Kasumi-1 (cell line): ENCODE data around the gene SEPHS2.
A peak's percentile ranks its signal among the peaks of the same experiment; 100 is the strongest.
"Not testable (repeated sequence)": the region's sequence is repeated elsewhere in the genome, so short reads cannot be mapped to it uniquely, and the experiment has no call there.

Source experiments
- DNase-seq, 2 experiments: peaks; one replicate each; lab custom pipeline; 2025; lab: John Stamatoyannopoulos, UW

The SEPHS2 gene

GRCh38 chr16:30445408-30446202, at the start of gene SEPHS2:
TSS of gene SEPHS2 (minus strand) at chr16:30445874. CDS start at chr16:30445727, 147 bp downstream.
- peak; percentile 87 for DNase-seq

GRCh38 chr16:30494709-30495108, 49.0 kb upstream of the SEPHS2 start:
- DNase-seq, result no peak

- DNase-seq, result no peak
Observed at GRCh38 chr16:30493941-30494488, 48.3 kb upstream of the SEPHS2 start.

- peak; percentile 82 to 90 for DNase-seq
Observed at GRCh38 chr16:30491744-30492308, 46.2 kb upstream of the SEPHS2 start.

DNA sequence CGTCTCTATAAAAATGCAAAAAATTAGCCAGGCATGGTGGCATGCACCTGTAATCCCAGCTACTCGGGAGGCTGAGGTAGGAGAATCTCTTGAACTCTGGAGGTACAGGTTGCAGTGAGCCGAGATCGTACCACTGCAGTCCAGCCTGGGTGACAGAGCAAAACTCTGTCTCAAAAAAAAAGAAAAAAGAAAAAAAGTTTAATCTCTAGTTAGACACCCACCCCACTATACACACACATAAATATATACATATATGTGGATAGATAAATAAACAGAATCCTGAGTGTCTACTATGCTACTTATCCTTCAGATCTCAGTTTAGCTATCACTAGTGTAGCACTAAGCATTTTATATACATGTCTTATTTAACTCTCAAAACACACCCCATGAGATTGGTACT, 45.6 kb upstream of the SEPHS2 start:
- no peak for DNase-seq

- no peak for DNase-seq
Observed at GRCh38 chr16:30490210-30490609, 44.5 kb upstream of the SEPHS2 start.

DNA sequence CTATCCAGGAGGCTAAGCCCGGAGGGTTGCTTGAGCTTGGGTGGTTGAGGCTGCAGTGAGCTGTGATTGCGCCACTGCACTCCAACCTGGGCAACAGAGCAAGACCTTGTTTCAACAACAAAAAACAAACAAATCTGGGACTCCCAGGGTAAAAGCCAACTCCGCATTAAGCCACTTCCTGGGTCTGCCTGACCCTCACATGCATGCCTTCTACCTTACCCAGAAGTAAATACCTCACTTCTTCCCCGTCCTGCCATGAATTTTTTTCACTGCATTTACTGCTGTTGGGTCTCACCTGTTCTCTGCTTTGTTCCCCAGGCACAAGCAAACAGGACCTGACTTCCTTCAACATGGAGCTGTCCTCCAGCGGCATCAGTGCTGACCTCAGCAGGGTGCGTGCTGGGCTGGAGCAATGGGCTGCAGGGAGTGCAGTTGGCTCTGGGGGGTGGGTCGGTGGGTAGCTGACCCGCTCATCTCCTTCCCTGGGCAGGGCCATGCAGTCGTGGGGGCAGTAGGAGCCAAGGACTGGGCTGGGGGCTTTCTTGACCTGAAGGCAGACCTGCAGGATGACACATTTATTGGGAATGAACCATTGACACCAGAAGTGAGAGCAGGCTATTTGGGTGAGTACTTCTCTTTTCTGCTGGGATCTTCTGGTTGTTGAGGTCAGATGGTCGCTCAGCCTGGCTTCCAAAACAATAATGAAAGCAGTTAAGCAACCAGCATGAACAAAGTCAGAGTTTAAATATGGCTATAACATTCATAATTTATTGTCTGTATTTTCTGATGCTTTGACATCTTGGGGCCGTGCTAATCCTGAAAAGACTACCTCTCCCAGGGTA, 43.3 kb upstream of the SEPHS2 start:
- no peak for DNase-seq

DNA sequence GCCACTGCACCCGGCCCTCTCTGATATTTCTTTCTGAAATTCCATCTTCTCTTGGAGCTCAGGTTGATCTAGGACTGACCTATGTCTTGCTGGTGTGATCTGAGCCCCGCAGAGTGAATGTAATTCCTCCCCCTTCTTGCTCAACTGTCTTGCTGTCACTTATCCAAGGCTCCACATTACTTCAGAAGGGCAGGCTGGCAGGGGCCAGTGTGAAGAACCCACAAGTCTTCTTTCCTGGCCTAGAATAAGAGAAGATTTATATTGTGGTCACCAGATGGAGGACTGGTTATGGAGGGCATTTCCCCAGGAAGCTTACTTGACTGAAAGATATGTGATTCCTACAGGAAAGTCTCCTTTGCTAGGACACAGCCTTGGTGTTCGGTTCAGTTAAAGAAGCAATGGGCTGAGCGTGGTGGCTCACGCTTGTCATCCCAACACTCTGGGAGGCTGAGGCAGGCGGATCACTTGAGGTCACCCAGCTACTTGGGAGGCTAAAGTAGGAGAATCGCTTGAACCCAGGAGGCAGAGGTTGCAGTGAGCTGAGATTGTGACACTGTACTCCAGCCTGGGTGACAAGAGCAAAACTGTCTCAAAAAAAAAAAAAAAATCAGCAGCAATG, 40.3 kb upstream of the SEPHS2 start:
- no peak for DNase-seq

- DNase-seq, result no peak
Observed at GRCh38 chr16:30484887-30485286, 39.2 kb upstream of the SEPHS2 start.

GRCh38 chr16:30482366-30482765, 36.7 kb upstream of the SEPHS2 start:
- no peak for DNase-seq

GRCh38 chr16:30481381-30481780, 35.7 kb upstream of the SEPHS2 start:
- DNase-seq, result no peak

GRCh38 chr16:30478766-30479478, 33.2 kb upstream of the SEPHS2 start:
- no peak for DNase-seq

DNA sequence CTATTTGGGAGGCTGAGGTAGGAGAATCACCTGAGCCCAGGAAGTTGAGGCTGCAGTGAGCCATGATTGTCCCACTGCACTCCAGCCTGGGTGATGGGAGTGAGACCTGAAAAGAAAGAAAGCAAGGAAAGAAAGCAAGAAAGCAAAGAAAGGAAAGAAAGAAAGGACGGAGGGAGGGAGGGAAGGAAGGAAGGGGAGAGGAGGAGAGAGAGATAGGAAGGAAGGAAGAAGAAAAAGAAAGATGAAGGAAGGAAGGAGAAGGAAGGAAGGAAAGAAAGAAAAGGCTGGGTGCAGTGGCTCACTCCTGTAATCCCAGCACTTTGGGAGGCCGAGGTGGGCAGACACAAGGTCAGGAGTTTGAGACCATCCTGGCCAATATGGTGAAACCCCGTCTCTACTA, 32.1 kb upstream of the SEPHS2 start:
- DNase-seq, result not testable (repeated sequence)

DNA sequence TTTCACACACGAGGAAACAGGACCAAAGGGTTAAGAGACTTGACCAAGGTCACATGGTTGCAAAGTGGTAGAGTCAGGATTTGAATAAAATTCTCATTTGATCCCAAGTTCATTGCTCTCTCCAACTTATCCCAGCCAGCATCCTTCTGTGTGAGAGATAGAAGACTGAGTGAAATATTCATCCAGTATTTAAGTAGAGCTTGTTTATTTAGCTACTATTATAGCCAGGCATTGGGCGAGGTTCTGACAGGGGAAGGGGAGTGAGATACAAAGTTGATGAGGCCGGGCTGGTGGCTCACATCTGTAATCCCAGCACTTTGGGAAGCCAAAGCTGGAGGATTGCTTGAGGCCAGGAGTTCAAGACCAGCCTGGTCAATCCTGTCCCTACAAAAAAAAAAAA, 31.3 kb upstream of the SEPHS2 start:
- DNase-seq, result no peak

DNA sequence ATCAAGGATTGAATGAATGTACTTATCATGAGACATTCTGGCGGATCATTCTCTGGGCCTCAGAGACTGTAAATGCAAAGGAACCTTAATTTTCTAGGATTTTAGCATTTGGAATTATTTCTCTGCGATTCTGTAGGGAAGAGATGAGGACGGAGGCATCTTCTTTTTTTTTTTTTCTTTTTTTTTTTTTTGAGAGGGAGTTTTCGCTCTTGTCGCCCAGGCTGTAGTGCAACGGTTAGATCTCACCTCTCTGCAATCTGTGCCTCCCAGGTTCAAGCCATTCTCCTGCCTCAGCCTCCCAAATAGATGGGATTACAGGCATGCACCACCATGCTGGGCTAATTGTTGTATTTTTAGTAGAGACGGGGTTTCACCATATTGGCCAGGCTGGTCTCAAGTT, 29.0 kb upstream of the SEPHS2 start:
- DNase-seq, result no peak

DNA sequence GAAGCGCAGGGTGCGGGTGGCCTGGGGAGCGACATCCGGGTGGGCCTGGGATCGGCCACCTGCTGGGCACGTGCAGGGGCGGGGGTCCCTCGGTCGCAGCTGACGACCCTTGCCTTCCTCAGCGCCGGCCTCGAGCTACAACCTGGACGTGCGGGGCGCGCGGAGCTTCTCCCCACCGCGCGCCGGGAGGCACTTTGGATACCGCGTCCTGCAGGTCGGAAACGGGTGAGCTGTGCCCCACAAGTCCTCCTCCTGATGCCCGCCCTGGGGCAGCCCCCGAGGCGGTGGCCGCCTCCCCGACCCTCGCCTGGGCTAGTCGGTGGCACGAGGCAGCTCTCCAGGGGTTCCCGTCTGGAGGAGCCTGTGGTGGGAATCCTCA, 28.4 kb upstream of the SEPHS2 start:
- DNase-seq, result no peak

DNA sequence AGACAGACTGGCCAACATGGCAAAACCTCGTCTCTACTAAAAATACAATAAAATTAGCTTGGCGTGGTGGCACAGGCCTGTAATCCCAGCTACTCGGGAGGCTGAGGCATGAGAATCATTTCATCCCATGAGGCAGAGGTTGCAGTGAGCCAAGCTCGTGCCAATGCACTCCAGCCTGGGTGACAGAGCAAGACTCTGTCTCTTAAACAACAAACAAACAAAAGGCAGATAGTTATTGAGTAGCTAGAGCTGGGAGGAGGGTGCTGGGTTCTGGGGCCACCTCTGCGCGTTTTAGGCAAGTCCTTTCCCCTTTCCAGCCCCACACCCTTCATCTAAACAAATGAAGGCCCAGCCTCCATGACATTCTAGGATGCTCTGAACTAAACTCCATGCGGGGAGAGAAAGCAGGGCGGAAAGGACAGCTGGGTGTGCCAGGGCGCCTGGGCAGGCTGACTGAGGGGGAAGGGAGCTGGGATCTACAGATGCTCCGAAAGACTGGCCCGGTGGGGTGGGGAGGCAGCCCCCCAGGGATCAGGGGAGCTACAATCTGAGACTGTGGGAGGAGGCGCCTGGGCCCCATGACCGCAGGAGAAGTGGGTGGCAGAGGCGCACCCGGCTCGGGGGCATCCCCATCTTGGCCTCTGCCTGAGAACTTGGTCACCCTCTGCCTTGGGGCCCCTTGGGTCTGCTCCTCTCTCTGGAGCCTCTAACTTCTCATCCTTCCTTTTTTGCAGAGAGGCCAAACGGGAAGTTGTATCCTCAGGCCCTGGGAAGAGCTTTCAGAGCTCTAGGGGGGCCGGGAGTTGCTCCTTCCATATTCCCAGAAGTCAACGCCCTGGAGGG, 27.8 kb upstream of the SEPHS2 start:
- peak; percentile 3 to 14 for DNase-seq

- DNase-seq, result peak; percentile 58 to 68
Observed at GRCh38 chr16:30472328-30472942, 26.8 kb upstream of the SEPHS2 start, which contains the start of gene ITGAL. TSS of gene ITGAL (plus strand) at chr16:30472742. CDS start at chr16:30472838, 96 bp downstream.

DNA sequence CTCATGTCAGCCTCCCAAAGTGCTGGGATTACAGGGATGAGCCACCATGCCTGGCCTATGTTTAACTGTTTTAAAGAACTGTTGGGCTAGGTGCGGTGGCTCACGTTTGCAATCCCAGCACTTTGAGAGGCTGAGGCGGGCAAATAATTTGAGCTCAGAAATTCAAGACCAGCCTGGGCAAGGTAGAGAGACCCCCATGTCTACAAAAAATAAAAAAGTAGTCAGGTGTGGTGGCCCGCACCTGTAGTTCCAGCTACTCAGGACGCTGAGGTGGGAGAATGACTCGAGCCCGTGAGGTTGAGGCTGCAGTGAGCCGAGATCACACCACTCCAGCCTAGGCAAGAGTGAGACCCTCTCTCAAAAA, 24.9 kb upstream of the SEPHS2 start:
- DNase-seq, result no peak

DNA sequence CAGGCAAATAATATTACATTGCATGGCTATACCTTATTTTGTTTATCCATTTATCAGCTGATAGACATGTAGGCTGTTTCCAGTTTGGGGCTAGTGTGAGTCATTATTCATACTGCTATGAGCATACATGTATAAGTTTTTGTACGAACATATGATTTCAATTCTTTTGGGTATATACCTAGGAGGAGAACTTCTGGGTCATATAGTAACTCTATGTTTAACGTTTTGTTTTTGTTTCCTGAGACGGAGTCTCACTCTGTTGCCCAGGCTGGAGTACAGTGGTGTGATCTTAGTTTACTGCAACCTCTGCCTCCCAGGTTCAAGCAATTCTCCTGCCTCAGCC, 24.5 kb upstream of the SEPHS2 start:
- no peak for DNase-seq
